Thoracic aorta (tissue), 2 donors: Measurements from ENCODE around the gene CAMK1D. TPM values are rescaled to one million over a fixed set of nuclear protein-coding genes. Genes with fewer than 3 reads are reported as not detected.

Source experiments
- ATAC-seq: fragments of 150-250 bp; one replicate; pipeline ENCODE4 v1.8.0; 2017; ENCODE audit warnings: low read depth; ENCODE audit not compliant: insufficient number of reproducible peaks, low FRiP score
- DNase-seq: peaks from one replicate; pipeline ENCODE4 v3.0.0-alpha.2; 2020; ENCODE audit warnings: low spot score
- H3K27ac ChIP-seq, 2 donors: fragments of 200-600 bp; sonication (generic); 1 replicate in 1 of 2; 2 replicates in 1 of 2; pipeline ENCODE4 v1.5.1; 2016; ENCODE audit warnings: mild to moderate bottlenecking in 2 of 2, moderate library complexity in 2 of 2
- H3K27me3 ChIP-seq: fragments of 200-600 bp; sonication (generic); replicated peaks from 2 replicates; pipeline ENCODE4 v1.6.0; 2016; ENCODE audit warnings: mild to moderate bottlenecking; ENCODE audit not compliant: insufficient read depth
- H3K36me3 ChIP-seq: fragments of 200-600 bp; sonication (generic); one replicate; pipeline ENCODE4 v1.5.1; 2016
- H3K4me1 ChIP-seq, 2 donors: fragments of 200-600 bp; sonication (generic); 1 replicate in 1 of 2; 2 replicates in 1 of 2; pipeline versions ENCODE4 v1.5.1 to v1.6.0; 2016; ENCODE audit warnings: low read depth in 2 of 2, mild to moderate bottlenecking in 1 of 2; ENCODE audit not compliant: control insufficient read depth in 1 of 2
- H3K4me3 ChIP-seq: fragments of 200-600 bp; sonication (generic); 2 replicates; pipeline ENCODE4 v1.5.1; 2016; ENCODE audit warnings: mild to moderate bottlenecking
- H3K9me3 ChIP-seq: fragments of 200-600 bp; sonication (generic); 2 replicates; pipeline ENCODE4 v1.5.1; 2016
- total RNA-seq, 2 donors: library from RNA; depleted of rRNA; stranded (reverse); fragments of >200 nt; gene quantifications; one replicate each; pipeline versions ENCODE4 v1.1.0 to v1.2.3, GENCODE V29; 2016
- TF ChIP-seq, protein P1 (sequence below): fragments of 200-600 bp; sonication (generic); IDR thresholded peaks from one replicate; pipeline ENCODE4 v1.5.1; 2019; ENCODE audit warnings: antibody characterized with exemption

CAMK1D gene
- total RNA-seq, 2 donors from 2014 or later: 8.7 to 11.2 TPM

- Histone ChIP-seq H3K9me3 (no peaks in the 10 kb centered on the region), H3K36me3 (no peaks in the 10 kb centered on the region), H3K27ac (no peak overlapping the region), H3K4me3 (no peak overlapping the region), H3K27me3 (no peaks in the 10 kb centered on the region), H3K4me1 (no peaks in the 10 kb centered on the region)
- DNase-seq (no peak), ATAC-seq (no peak)
- TF ChIP-seq, protein P1, sequence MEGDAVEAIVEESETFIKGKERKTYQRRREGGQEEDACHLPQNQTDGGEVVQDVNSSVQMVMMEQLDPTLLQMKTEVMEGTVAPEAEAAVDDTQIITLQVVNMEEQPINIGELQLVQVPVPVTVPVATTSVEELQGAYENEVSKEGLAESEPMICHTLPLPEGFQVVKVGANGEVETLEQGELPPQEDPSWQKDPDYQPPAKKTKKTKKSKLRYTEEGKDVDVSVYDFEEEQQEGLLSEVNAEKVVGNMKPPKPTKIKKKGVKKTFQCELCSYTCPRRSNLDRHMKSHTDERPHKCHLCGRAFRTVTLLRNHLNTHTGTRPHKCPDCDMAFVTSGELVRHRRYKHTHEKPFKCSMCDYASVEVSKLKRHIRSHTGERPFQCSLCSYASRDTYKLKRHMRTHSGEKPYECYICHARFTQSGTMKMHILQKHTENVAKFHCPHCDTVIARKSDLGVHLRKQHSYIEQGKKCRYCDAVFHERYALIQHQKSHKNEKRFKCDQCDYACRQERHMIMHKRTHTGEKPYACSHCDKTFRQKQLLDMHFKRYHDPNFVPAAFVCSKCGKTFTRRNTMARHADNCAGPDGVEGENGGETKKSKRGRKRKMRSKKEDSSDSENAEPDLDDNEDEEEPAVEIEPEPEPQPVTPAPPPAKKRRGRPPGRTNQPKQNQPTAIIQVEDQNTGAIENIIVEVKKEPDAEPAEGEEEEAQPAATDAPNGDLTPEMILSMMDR: no peak
Measured at GRCh38 chr10:12812571-12812970, 463.2 kb downstream of the CAMK1D start.

DNA sequence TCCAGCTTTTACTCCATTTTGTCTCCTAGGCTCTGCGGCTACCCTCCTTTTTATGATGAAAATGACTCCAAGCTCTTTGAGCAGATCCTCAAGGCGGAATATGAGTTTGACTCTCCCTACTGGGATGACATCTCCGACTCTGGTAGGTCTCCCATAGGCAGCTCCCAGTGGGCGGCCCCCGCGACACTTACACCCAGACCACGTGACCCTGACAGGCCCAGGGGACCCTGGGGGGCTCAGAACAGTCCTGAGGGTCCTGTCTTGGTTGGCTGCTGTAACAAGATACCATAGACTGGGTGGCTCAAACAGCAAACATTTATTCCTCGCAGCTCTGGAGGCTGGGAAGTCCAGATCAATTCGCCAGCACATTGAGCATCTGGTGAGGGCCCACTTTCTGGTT is 464.8 kb downstream of the CAMK1D start:
- Histone ChIP-seq H3K9me3 (no peaks in the 10 kb centered on the region), H3K4me1 (no peaks in the 10 kb centered on the region), H3K27ac (no peak overlapping the region), H3K36me3 (no peaks in the 10 kb centered on the region), H3K27me3 (no peaks in the 10 kb centered on the region), H3K4me3 (no peak overlapping the region)
- no peak for ATAC-seq
- TF ChIP-seq, protein P1: no peak
- no peak for DNase-seq

DNA sequence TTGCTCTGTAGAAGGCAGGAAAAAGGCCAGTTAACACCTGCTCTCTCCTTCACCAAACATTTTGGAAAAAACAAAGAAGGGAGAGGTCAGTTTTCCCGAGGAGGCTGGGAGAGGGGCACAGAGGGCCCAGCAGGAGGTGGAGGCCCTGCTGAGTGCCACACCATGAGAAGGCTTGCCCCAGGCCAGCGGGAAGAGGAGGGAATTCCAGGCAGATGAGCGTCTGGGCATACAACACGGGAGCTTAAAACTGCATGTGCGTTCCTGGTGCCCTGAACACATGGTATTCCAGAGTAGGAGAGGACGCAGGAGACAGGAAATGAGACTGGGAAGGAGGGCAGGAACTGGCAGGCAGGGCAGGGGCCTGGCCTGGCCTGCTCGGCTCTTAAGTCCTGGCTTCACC is 469.7 kb downstream of the CAMK1D start:
- Histone ChIP-seq H3K27ac (no peak overlapping the region), H3K4me3 (no peak overlapping the region), H3K27me3 (no peaks in the 10 kb centered on the region), H3K4me1 (peaks cover 4 to 25% of the 10 kb centered on the region in 2 donors), H3K9me3 (no peaks in the 10 kb centered on the region), H3K36me3 (no peaks in the 10 kb centered on the region)
- TF ChIP-seq, protein P1: no peak
- no peak for DNase-seq
- no peak for ATAC-seq

- no peak for ATAC-seq
- TF ChIP-seq, protein P1: no peak
- H3K27ac ChIP-seq: no peak overlapping the region
- H3K36me3 ChIP-seq: no peaks in the 10 kb centered on the region
- H3K4me1 ChIP-seq: peaks cover 4 to 25% of the 10 kb centered on the region in 2 donors
- H3K9me3 ChIP-seq: no peaks in the 10 kb centered on the region
- H3K27me3 ChIP-seq: no peaks in the 10 kb centered on the region
- no peak overlapping the region for H3K4me3 ChIP-seq
- no peak for DNase-seq
Measured at GRCh38 chr10:12819656-12820055, 470.3 kb downstream of the CAMK1D start.

DNA sequence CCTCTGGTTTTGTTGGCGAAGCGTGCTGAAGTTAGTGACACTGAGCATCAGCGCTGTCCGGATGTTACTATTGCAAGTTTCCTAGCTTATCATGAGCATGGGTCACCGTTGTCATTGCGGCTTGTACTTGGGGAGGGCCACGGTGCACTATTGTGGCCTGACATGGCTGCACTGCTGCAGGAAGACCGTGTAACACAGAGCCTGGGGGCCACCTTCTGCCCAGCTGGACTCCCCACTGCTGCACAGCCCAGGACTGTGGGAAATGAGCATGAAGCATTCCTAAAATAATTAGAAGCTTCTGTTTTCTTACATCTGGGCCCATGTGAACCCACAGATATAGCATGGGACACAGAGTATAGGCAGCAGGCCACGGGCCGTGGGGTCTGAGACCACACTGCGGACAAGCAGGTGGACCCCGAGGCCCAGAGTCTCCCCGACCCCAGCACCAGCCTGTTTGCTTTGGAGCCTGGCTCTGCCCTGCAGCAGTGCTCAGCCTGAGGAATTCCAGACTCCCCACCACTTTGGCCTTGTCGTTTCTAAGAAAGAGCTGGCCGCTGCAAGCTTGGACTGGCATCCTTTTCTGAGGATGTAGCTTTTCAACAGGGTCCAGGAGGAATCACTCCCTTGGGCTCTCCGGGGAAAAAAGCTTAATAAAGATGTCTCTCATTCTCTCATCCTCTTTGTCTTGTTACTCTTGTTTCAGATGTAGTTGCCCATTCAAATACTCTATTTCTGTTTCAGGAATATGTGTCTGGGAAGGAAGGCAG is 473.0 kb downstream of the CAMK1D start:
- no peaks in the 10 kb centered on the region for H3K9me3 ChIP-seq
- TF ChIP-seq, protein P1: no peak

More for the DNA sequence above, 473.0 kb downstream of the CAMK1D start:
- Histone ChIP-seq H3K4me1 (peaks cover 4 to 29% of the 10 kb centered on the region in 2 donors), H3K27me3 (no peaks in the 10 kb centered on the region), H3K4me3 (no peak overlapping the region), H3K27ac (peak overlapping the region; percentile 44 to 52), H3K36me3 (peaks cover 3% of the 10 kb centered on the region)
- no peak for DNase-seq
- no peak for ATAC-seq
